Globus pallidus (tissue), 1 donor: ENCODE data around the gene CNTROB.

Source experiments
- DNase-seq: peaks from one replicate; pipeline ENCODE4 v3.0.0-alpha.2; 2015; ENCODE audit warnings: low spot score

The CNTROB gene, protein sequence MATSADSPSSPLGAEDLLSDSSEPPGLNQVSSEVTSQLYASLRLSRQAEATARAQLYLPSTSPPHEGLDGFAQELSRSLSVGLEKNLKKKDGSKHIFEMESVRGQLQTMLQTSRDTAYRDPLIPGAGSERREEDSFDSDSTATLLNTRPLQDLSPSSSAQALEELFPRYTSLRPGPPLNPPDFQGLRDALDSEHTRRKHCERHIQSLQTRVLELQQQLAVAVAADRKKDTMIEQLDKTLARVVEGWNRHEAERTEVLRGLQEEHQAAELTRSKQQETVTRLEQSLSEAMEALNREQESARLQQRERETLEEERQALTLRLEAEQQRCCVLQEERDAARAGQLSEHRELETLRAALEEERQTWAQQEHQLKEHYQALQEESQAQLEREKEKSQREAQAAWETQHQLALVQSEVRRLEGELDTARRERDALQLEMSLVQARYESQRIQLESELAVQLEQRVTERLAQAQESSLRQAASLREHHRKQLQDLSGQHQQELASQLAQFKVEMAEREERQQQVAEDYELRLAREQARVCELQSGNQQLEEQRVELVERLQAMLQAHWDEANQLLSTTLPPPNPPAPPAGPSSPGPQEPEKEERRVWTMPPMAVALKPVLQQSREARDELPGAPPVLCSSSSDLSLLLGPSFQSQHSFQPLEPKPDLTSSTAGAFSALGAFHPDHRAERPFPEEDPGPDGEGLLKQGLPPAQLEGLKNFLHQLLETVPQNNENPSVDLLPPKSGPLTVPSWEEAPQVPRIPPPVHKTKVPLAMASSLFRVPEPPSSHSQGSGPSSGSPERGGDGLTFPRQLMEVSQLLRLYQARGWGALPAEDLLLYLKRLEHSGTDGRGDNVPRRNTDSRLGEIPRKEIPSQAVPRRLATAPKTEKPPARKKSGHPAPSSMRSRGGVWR

DNA sequence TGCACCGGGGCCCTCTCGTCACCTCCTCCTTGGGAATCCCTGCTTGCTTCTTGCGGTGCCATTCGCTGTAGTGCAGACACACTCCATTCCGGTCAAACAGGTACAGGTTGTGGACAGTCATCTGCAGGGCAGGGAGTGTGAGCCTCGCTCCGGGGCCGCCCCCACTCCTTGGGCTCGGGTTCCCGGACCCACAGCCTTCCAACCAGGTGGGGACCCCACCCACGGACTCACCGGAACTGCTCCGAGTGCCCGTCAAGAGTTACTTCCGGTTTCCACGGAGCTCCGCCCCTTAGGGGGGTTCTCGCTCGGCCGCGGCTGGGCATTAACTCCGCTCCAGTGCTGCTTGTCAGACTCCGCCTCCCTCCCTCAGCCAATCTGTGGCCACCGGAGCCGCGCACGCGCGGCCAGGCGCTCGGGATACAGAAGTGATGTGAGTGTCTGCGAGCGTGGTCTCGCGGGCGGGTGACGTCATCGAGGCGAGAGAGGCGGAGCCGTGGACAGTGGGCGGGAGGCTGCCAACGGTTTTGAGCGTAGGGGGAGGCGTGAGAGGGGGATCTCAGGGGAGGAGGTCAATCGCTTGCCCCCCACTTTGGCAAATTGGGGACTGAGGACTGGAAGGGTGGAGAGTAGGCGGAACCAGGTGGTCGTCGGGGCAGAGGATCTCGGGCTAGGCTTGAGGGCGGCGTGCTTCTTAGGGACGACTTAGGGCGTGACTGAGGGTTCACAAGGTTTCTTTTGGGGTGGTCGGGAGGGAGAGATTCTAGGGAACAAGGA is at the start of gene CNTROB, which contains the start of gene TRAPPC1:
Gene CNTROB, plus strand, starts transcription at position 498 of the 774 bp plus-strand sequence. CDS start 874 bp downstream, outside the sequence.
Gene TRAPPC1, minus strand, starts transcription at position 238 of the 774 bp plus-strand sequence. Its CDS starts 117 bp downstream, at position 121.
- peak; percentile 99 for DNase-seq

DNA sequence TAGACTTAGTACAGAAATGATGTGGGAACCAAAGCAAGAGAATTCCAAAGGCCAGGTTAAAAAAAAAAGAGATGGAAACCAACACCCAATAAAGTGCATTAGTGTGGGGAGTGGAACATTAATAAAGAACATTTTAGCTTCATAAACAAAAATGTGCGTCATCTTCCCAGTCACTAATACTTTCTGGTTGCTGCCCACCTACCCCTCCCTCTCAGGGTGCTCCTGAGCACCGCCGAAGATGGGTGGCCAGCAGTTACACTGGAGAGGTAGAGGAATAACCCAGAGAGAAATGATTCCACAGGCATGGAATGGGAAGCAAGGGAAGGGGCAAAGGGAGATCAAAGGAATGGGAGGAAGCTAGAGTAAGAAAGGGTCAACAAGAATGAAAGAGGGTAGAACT is 49.4 kb upstream of the CNTROB start:
- DNase-seq: no peak

DNA sequence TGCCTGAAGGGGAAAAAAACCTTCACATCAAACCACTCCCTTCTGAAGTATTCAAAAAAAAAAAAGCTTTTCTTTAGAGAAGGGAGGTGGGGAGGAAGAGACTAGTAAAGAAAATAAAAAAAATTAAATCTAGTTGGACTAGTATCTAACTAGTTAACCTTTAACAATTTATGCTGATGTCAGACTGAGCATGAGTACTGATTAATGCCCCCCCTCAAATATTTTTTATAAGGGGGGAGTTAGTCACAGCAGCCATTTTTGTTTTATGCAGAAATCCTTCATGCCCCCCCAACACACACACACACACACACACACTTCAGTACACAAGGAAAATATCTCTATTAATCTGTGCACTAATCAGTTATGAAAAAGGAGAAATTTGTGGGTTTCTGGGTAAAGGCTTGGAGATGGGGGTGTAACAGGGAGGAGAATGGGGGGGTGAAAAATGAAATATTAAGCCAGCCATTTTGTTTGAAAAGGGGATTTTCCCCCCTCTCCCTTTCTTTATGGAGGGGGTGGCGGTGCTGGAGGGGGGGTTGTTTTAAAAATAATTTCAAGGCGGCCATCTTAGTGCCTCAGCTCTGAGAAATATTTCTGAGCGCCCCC is 48.1 kb upstream of the CNTROB start:
- no peak for DNase-seq

GRCh38 chr17:7884581-7885366 is 47.2 kb upstream of the CNTROB start:
- no peak for DNase-seq

- DNase-seq: peak; percentile 20
Observed at GRCh38 chr17:7885367-7886226, 46.4 kb upstream of the CNTROB start.

DNA sequence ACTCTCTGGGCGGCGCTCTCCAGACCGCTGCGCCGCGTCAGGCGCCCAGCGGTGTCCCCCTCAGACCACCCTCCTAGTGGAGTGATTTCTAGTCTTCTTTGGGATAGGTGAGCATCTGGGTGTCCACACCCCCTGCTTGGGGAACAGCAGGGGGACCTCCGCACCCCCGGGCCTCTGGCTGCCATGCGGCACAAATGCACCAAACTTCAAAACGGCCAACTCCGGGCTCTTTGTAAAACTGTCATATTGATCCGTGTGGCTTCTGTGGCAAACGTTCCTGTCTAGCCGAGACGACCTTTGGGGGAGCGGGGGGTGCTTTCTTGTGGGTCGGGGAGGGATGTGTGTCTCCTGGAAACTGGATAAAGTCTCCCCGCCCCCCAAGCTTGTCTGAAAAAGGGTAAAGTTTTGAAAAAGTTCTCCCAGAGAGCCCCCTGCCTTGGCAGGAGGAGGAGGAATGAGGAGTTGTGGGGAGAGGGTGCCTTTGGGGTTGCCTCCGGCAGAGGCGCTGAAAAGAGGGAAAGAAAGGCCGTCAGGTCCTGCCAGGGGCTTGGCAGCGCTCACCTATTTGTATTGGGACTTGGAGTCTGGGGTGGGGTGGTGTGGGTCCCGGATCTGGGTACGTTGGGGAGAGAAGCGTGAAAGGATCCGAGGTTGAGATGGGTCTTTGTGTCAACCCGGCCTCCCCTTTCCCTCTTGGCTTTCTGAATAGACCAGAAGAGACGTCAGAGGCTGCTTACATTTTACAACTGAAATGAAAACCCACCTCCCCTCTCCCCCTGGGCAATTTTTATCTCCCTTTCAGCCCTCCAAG is 45.6 kb upstream of the CNTROB start:
- peak; percentile 10 for DNase-seq

DNA sequence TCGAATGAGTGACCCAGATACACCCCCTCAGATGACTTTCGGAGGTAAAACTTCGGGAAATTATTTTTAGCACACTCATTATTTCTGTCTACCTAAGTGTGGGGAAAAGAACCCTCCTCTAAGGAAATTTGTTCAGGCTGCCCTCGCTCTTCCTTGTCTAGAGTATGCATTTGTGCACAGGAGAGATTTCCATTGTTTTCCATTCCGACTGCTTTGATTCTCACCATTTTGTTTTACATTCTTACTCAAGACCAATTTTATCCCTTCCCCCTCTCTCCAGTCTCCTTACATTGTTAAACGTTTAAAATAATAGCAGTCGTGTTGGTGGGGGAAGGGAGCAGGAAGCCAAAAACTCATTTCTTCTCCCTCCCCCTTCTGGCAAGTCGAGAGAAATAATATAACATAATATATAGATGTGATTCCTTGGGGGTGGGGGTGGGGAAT is 44.9 kb upstream of the CNTROB start:
- DNase-seq: no peak

- DNase-seq: peak; percentile 91
Observed at GRCh38 chr17:7887482-7888183, 44.4 kb upstream of the CNTROB start.

- DNase-seq: no peak
Observed at GRCh38 chr17:7888184-7888920, 43.7 kb upstream of the CNTROB start, which contains the start of gene CHD3. Gene CHD3 (plus strand): TSS chr17:7888789. CDS start chr17:7889001, 212 bp downstream.

- DNase-seq: peak; percentile 98
Observed at GRCh38 chr17:7889166-7889955, 42.6 kb upstream of the CNTROB start.

GRCh38 chr17:7893187-7893880 is 38.7 kb upstream of the CNTROB start:
- DNase-seq: no peak

DNA sequence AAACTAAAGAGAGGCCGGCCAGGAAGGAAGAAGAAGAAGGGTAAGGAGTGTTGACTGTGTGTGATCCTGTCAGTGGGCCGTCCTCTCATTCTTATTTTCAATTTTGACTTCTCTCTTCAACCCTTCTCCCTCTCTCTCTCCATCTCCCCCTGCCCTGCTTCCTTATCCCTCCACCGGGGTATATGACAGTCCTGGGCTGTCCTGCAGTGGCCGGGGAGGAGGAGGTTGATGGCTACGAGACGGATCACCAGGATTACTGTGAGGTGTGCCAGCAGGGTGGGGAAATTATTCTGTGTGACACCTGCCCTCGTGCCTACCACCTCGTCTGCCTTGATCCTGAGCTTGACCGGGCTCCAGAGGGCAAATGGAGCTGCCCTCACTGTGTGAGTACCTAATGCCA is 37.8 kb upstream of the CNTROB start:
- DNase-seq: no peak

DNA sequence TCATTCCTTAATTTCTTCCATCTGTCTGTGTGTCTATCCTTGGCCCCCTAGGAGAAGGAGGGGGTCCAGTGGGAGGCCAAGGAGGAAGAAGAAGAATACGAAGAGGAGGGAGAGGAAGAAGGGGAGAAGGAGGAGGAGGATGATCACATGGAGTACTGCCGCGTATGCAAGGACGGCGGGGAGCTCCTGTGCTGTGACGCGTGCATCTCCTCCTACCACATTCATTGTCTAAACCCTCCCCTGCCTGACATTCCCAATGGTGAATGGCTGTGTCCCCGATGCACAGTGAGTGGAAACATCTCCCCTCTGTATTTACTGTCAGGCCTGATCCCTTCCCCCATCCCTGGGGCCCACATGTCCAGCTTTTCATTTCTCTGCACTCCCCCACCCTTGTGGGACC is 37.1 kb upstream of the CNTROB start:
- DNase-seq: no peak

GRCh38 chr17:7897090-7897489 is 34.9 kb upstream of the CNTROB start:
- DNase-seq: no peak

DNA sequence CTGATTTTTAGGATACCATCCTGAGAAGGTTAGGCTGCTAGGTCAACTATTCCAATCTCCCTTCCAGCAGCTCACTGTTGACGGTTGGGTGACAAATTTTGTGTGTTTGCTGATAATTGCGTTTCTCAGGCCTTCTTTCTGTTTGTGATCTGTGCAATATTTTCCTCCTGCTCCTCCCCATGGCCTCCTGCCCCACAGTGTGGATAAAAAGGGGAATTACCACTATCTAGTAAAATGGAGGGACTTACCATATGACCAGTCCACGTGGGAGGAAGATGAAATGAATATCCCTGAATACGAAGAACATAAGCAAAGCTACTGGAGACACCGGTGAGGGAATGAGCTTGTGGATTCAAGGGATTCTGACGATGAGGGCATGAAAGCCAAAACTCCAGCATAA is 34.2 kb upstream of the CNTROB start:
- peak; percentile 74 for DNase-seq
